ENCODE data around the gene ZNF573. TPM values are rescaled to one million over a fixed set of nuclear protein-coding genes. Genes with fewer than 3 reads are reported as not detected.
"Not testable (repeated sequence)": the region's sequence is repeated elsewhere in the genome, so short reads cannot be mapped to it uniquely, and the experiment has no call there.

The ZNF573 gene
- total RNA-seq = 1 to 10 TPM; 8.3 to 8.7 TPM

DNA sequence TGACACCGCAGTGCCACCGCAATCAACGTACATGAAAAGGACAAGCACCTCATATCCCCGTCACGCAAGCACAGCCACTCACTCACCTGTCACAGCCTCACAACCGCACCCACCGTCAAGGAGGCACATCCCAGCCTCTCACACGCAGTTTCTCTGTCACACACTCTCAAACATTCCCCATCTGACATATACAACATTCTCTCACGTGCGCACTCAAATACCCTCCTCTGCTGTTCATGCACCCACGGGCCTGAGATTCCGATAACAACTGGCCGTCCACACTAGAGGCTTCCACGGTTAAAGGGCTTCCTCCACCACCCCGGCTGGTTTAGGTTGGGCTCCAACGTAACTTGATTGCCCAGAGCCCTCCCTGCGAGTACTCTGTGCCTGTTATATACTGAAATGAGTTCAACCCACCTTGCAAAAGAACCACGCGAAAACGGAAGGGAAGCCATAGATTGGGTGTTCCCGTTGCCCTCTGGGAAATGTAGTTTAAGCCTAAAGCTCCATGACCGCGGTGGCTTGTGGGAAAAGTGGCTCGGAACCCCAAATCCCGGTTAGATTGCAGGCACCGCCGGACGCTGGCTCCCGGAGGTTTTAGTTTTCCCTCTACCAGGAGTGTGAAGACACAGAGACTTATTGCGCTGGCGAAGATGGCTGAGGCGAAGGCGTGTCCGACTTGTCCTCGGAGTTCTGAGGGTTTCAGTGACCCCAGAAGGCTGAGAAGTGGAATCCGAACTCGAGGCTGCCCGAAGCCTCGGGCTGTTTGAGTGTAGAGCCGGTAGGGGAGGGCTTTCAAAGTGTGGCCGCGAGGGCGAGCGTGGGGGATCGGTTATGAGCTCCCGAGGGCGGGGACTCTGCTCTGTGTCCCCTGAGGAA, at the start of gene ZNF573:
TSS of gene ZNF573 (minus strand) at position 460 of the 879 bp plus-strand sequence. CDS start 5,857 bp downstream, outside the sequence.
- no peaks in the 10 kb centered on the region for H3K27me3 Mint-ChIP-seq
- TF ChIP-seq, protein P1, sequence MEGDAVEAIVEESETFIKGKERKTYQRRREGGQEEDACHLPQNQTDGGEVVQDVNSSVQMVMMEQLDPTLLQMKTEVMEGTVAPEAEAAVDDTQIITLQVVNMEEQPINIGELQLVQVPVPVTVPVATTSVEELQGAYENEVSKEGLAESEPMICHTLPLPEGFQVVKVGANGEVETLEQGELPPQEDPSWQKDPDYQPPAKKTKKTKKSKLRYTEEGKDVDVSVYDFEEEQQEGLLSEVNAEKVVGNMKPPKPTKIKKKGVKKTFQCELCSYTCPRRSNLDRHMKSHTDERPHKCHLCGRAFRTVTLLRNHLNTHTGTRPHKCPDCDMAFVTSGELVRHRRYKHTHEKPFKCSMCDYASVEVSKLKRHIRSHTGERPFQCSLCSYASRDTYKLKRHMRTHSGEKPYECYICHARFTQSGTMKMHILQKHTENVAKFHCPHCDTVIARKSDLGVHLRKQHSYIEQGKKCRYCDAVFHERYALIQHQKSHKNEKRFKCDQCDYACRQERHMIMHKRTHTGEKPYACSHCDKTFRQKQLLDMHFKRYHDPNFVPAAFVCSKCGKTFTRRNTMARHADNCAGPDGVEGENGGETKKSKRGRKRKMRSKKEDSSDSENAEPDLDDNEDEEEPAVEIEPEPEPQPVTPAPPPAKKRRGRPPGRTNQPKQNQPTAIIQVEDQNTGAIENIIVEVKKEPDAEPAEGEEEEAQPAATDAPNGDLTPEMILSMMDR (IDR thresholded peaks at IDR 0.05) = no peak
- peaks cover 40% of the 10 kb centered on the region for H3K4me1 Mint-ChIP-seq (ENCODE audit: low read depth)
- ATAC-seq (peak; percentile 90), DNase-seq (peak; percentile 92)
- peaks cover 37% of the 10 kb centered on the region for H3K36me3 Mint-ChIP-seq (ENCODE audit: low read depth)
- CTCF ChIA-PET = interaction anchor here (0.8 to 1.2 kb wide), 3 partner anchors 19 to 152 kb away, joined by 3 read pairs; no protein-coding TSS in a partner anchor
- intact Hi-C loops (cut with micrococcal nuclease) = loop anchor here (10.0 kb wide), 1 partner anchor 315 kb away; the partner anchor contains the start of genes ZNF569 and ZNF570
- POLR2A ChIA-PET = interaction anchor here (0.6 to 1.8 kb wide), 10 partner anchors 9 to 638 kb away, joined by 3 to 5 read pairs (median 3); partner anchors contain the start of genes ZNF540 and ZNF571
- peak within 1 kb of the TSS; percentile 98 for H3K4me3 Mint-ChIP-seq
- H3K9me3 Mint-ChIP-seq = peaks cover 17% of the 10 kb centered on the region
- peak within 1 kb of the TSS; percentile 99 for H3K27ac Mint-ChIP-seq

DNA sequence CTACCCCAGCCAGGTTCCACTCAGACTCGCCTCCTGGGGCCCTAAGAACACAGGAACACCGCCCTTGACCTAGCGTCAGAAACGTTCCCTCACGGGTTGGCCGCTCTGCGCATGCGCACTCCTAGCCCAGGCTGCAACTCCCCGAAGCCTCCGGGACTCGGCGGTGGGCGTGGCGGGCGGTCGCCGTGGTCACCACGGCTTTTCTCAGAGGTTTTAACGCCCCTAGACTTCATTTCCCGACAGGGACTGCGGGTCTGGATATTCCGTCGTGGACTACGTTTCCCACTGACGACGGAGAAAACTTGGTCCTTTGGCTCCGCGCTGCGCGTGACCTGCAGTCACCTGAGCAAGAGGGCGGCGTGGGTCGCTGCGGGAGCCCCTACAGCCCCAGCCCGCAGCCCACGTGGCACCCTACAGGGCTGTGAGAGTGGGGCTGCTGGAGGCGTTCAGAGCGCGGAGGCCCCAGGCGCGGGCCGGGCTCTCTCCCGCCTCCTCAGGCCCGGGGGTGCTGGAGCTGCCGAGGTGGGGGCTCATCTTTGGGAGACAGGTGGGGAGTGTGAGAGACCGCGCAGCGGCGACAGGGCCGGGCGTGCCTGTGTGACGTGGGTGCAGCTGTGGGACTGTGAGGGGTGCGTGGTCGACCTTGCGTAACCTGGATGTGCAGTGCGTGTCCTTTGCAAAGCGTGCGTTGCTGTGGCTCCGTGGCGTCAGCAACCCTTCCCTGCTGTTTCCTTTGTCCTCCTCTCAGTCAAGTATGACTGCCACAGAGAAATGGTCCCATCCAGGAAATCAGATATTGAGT, 38.0 kb upstream of the ZNF573 start:
- POLR2A ChIA-PET = no interaction called here
- peak; percentile 54 for DNase-seq
- no peak overlapping the region for H3K27ac Mint-ChIP-seq
- CTCF ChIA-PET = no interaction called here
- H3K4me3 Mint-ChIP-seq = peak overlapping the region; percentile 43
- no peaks in the 10 kb centered on the region for H3K4me1 Mint-ChIP-seq (ENCODE audit: low read depth)
- H3K9me3 Mint-ChIP-seq = peaks cover 37% of the 10 kb centered on the region
- intact Hi-C loops (cut with micrococcal nuclease) = no loop called here
- peaks cover 16% of the 10 kb centered on the region for H3K27me3 Mint-ChIP-seq
- ATAC-seq = peak; percentile 51
- TF ChIP-seq, protein P1 (IDR thresholded peaks at IDR 0.05) = no peak
- peaks cover 22% of the 10 kb centered on the region for H3K36me3 Mint-ChIP-seq (ENCODE audit: low read depth)

DNA sequence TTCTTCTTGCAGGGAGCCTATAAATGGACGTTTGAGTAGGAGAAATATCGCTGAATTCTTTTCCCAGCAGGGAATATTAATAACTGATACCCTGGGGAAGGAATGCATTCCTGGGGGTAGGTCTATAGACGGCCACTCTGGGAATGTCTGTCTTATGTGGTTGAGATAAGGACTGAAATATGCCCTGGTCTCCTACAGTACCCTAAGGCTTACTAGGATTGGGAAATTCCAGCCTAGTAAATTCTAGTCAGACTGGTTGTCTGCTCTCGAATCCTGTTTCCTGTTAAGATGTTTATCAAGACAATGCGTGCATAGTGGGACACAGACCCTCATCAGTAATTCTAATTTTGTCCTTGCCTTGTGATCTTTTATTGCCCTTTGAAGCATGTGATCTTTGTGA, 36.2 kb upstream of the ZNF573 start:
- H3K27ac Mint-ChIP-seq; DNase-seq; ATAC-seq; intact Hi-C loops (cut with micrococcal nuclease); H3K4me3 Mint-ChIP-seq; CTCF ChIA-PET; H3K4me1 Mint-ChIP-seq (ENCODE audit: low read depth): not testable (repeated sequence)
- Mint-ChIP-seq H3K9me3 (peaks cover 33% of the 10 kb centered on the region), H3K36me3 (ENCODE audit: low read depth) (peaks cover 21% of the 10 kb centered on the region), H3K27me3 (peaks cover 16% of the 10 kb centered on the region)
- POLR2A ChIA-PET = interaction anchor here (0.6 kb wide), 1 partner anchor 31 kb away, joined by 3 read pairs; no protein-coding TSS in a partner anchor

DNA sequence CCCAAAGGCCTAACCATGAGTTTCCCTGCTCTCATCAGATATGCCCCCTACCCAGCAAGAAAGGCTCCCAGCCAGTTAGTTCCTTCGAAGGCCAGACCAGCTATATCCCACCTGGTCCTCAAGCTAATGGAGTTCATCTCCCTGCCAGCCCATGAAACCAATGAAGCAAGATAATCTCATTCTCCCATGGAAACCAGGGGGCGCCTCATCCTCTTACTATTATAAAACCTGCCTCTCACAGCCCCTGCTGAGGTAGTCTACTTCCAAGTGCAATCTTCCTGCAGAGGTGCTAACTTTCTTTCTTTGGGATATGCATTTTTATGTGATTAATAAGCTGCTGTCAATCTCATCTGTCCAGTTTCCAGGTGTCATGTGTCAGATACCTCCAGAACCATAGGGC, 34.0 kb upstream of the ZNF573 start:
- Mint-ChIP-seq H3K4me3 (no peak overlapping the region), H3K36me3 (ENCODE audit: low read depth) (peaks cover 17% of the 10 kb centered on the region), H3K27ac (no peak overlapping the region), H3K27me3 (peaks cover 12% of the 10 kb centered on the region), H3K9me3 (peaks cover 28% of the 10 kb centered on the region), H3K4me1 (ENCODE audit: low read depth) (no peaks in the 10 kb centered on the region)
- DNase-seq = no peak
- ChIA-PET CTCF (no interaction called here), POLR2A (no interaction called here)
- intact Hi-C loops (cut with micrococcal nuclease) = no loop called here
- ATAC-seq = no peak
- TF ChIP-seq, protein P1 (IDR thresholded peaks at IDR 0.05) = no peak

DNA sequence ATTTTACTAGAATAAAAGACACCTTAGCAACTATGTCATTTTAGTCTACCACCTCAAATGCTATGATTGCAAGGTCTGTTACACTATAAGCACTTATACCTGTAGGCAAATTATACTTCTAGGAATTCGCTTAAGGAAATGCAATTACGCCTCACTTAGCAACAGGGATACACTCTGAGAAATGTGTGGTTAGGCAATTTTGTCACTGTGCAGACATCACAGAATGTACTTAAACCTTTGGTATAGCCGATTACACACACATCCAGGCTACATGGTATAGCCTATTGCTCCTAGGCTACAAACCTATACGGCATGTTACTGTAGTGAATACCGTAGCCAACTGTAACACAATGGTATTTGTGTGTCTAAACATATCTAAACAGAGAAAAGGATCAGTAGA, 30.0 kb upstream of the ZNF573 start:
- H3K27ac Mint-ChIP-seq = no peak overlapping the region
- CTCF ChIA-PET = no interaction called here
- no peak for DNase-seq
- no peak overlapping the region for H3K4me3 Mint-ChIP-seq
- ATAC-seq = no peak
- TF ChIP-seq, protein P1 (IDR thresholded peaks at IDR 0.05) = no peak
- no peaks in the 10 kb centered on the region for H3K27me3 Mint-ChIP-seq
- no peaks in the 10 kb centered on the region for H3K4me1 Mint-ChIP-seq (ENCODE audit: low read depth)
- intact Hi-C loops (cut with micrococcal nuclease) = no loop called here
- POLR2A ChIA-PET = no interaction called here
- peaks cover 28% of the 10 kb centered on the region for H3K9me3 Mint-ChIP-seq
- H3K36me3 Mint-ChIP-seq (ENCODE audit: low read depth) = peaks cover 8% of the 10 kb centered on the region

Data from activated CD8-positive, alpha-beta T cell treated with anti-CD3 and anti-CD28 coated beads for 36 hours (primary cell).